ENCODE data around the gene STOX2.

DNA sequence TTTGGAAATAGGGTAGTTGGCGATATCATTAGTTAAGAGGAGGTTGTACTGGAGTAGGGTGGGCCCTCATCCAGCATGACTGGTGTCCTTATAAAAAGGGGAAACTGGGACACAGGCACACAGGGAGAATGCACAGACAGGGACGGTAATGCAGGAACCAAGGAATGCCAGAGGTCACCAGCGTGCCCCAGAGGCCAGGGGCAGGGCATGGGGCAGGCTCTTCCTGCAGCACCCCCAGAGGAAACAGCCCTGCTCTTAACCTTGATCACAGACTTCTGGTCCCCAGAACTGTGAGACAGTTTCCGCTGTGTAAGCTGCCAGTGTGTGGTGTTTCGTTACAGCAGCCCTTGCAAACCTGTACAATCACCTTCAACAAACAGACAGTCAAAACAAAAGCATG lies 15.9 kb upstream of the STOX2 start:
- no peak for TF ChIP-seq TAF1 (IDR thresholded peaks at IDR 0.05; ENCODE audit: borderline replicate concordance, insufficient read depth, low read length)
- no peak for TF ChIP-seq SIN3A (IDR thresholded peaks at IDR 0.05; ENCODE audit: borderline replicate concordance, insufficient read depth, low read length)
